Measurements from ENCODE around the gene FAM114A1.

GRCh38 chr4:38871593-38871992, 4.0 kb downstream of the FAM114A1 start:
- TF ChIP-seq CTCF (IDR thresholded peaks at IDR 0.05) (no peak), EZH2 (IDR thresholded peaks at IDR 0.05) (no peak)

All from neural progenitor cell (in vitro differentiated cells).